ENCODE results near the gene SIKE1.
"Not testable (repeated sequence)": the region's sequence is repeated elsewhere in the genome, so short reads cannot be mapped to it uniquely, and the experiment has no call there.

SIKE1 gene

GRCh38 chr1:114803001-114803400 lies 22.5 kb upstream of the SIKE1 start:
- TF ChIP-seq CTCF (IDR thresholded peaks at IDR 0.05; ENCODE audit: extremely low read depth, insufficient read depth, missing control alignments): no peak
- DNase-seq (ENCODE audit: low spot score): peak; percentile 44
- in situ Hi-C loops (cut with MboI; ENCODE audit: low pct_unique_long_range_greater_than_20kb, low sequenced_read_pairs, unreplicated experiment): no loop called here

GRCh38 chr1:114794038-114794437 lies 13.6 kb upstream of the SIKE1 start:
- in situ Hi-C loops (cut with MboI; ENCODE audit: low pct_unique_long_range_greater_than_20kb, low sequenced_read_pairs, unreplicated experiment): no loop called here

GRCh38 chr1:114790581-114790980 lies 10.1 kb upstream of the SIKE1 start:
- in situ Hi-C loops (cut with MboI; ENCODE audit: low pct_unique_long_range_greater_than_20kb, low sequenced_read_pairs, unreplicated experiment); DNase-seq (ENCODE audit: low spot score): not testable (repeated sequence)

More at GRCh38 chr1:114794038-114794437, 13.6 kb upstream of the SIKE1 start:
- no peak for DNase-seq (ENCODE audit: low spot score)
- TF ChIP-seq CTCF (IDR thresholded peaks at IDR 0.05; ENCODE audit: extremely low read depth, insufficient read depth, missing control alignments): no peak

GRCh38 chr1:114786440-114786839 lies 6.0 kb upstream of the SIKE1 start:
- in situ Hi-C loops (cut with MboI; ENCODE audit: low pct_unique_long_range_greater_than_20kb, low sequenced_read_pairs, unreplicated experiment); DNase-seq (ENCODE audit: low spot score): not testable (repeated sequence)

GRCh38 chr1:114782476-114782875 lies 2.0 kb upstream of the SIKE1 start:
- in situ Hi-C loops (cut with MboI; ENCODE audit: low pct_unique_long_range_greater_than_20kb, low sequenced_read_pairs, unreplicated experiment): no loop called here
- TF ChIP-seq CTCF (IDR thresholded peaks at IDR 0.05; ENCODE audit: extremely low read depth, insufficient read depth, missing control alignments): no peak
- no peak for DNase-seq (ENCODE audit: low spot score)

GRCh38 chr1:114779722-114780121 lies 763 bp downstream of the SIKE1 start:
- TF ChIP-seq CTCF (IDR thresholded peaks at IDR 0.05; ENCODE audit: extremely low read depth, insufficient read depth, missing control alignments): no peak
- DNase-seq (ENCODE audit: low spot score): no peak
- in situ Hi-C loops (cut with MboI; ENCODE audit: low pct_unique_long_range_greater_than_20kb, low sequenced_read_pairs, unreplicated experiment): no loop called here

GRCh38 chr1:114776726-114777125 lies 3.8 kb downstream of the SIKE1 start:
- in situ Hi-C loops (cut with MboI; ENCODE audit: low pct_unique_long_range_greater_than_20kb, low sequenced_read_pairs, unreplicated experiment); DNase-seq (ENCODE audit: low spot score): not testable (repeated sequence)

GRCh38 chr1:114771992-114772391 lies 8.5 kb downstream of the SIKE1 start:
- in situ Hi-C loops (cut with MboI; ENCODE audit: low pct_unique_long_range_greater_than_20kb, low sequenced_read_pairs, unreplicated experiment): no loop called here
- no peak for TF ChIP-seq CTCF (IDR thresholded peaks at IDR 0.05; ENCODE audit: extremely low read depth, insufficient read depth, missing control alignments)
- no peak for DNase-seq (ENCODE audit: low spot score)
